Embryonic facial prominence (tissue), 1 donor: ENCODE results near the gene PHAF1.
"Not testable (repeated sequence)": the region's sequence is repeated elsewhere in the genome, so short reads cannot be mapped to it uniquely, and the experiment has no call there.

Experiments used
- DNase-seq: peaks from one replicate; pipeline ENCODE4 v3.0.0-alpha.2; 2016; ENCODE audit errors: extremely low spot score

The PHAF1 gene

DNA sequence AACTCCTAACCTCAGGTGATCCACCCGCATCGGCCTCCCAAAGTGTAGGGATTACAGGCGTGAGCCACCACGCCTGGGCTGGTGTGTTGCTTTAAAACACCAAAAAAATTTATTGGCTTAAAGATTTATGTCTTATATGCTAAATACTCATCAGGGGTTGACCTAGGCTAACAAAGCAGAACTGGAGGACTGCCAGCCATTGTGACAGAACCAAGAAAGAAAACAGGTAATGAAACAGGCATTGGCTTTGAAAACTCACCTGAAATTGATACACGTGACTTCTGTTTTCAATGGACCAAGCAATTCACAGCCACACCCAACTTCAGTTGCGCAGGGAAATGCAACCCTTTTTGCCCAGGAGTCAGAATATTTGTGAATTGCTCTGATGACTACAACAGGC lies 4.9 kb upstream of the PHAF1 start:
- no peak for DNase-seq

DNA sequence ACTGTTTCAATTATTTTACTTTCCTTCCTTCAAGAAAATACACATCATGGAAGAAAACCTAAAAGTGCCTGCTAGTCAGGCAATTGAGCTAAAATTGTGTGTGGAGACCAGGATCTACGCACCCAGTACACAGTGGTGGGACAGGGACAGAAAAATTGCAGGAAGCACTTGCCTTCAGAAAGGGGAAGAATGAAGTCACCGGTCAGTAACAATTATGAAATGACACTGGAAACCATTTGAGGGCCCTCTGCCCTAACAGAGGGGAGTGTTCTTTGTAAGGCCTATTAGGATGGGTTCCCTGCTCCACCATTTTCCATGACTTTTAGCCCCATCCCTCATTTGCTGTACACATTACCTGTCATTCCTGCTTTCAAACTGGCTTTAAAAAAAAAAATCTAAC lies 4.5 kb upstream of the PHAF1 start:
- no peak for DNase-seq

DNA sequence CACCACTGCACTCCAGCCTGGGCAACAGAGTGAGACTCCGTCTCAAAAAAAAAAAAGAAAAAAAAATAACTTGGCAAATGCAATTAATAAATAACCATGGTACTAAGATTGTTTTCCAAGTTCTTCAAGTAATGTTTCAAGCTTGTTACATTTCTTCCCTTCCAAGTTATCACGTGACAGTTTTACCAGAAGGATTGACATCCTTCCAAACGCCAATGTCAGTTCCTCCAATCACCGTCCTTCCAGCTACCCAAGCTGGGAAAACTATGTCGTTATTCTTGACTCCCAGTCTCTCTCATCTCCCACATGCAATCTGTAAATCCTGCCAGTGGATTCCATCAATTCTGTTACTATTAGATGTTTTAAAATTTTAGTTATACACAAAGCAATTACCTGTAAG lies 3.9 kb upstream of the PHAF1 start:
- no peak for DNase-seq

DNA sequence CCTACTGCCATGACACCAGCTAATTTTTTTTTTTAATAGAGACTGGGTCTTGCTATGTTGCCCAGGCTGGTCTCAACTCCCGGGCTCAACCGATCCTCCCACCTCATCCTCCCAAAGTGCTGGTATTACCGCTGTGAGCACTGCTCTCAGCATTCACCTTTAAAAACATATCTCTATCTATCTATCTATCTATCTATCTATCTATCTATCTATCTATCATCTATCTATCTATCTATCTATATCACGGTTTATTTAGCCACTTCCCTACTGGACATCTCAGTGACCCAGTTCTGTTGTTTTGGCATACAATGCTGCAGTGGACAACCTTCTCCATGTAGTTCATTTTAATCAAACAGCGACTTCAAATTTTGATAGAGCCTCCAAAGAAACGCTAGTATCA lies 1.3 kb upstream of the PHAF1 start:
- DNase-seq = no peak

DNA sequence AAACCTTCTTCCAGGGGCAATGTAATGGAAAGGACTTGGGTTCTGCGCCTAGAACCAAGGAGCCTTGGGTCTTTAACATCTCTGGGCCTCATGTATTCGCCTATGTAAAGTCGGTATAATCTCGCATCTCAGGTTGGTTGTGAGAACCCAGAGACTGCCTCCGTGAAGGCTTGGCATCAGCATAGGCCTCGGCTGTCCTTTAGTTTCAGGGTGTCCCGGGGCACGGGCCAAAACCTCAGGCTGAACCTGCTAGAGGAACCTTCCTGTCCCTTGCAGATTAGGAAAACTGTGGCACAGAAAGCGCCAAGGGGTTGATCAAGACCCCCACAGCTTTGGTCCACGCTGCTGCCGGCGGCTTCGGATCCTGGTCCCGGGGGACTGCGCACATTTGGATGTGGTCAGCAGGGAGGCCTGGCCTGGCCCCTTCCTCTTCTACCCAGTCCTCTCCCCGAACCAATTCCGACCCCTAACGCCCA lies 772 bp upstream of the PHAF1 start:
- DNase-seq = no peak

DNA sequence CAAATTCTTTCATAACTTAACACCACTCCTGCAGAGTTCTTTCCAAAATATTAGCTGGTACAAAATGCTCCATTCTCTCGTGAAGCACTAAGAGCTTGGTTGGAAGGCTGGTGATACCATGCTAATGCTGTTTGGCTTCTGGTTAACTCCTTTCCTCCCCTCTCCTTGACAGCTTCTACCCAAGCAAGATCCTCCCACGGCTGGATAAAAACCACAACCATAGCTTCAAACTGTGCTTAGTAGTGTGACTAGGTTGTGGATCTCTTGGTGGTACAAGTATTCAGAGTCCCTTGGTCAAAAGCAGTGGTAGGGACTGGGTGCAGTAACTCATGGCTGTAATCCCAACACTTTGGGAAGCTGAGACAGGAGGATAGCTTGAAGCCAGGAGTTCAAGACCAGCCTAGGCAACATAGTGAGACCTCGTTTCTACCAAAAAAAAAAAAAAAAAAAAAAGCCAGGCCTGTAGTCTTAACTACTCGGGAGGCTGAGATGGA lies 2.3 kb downstream of the PHAF1 start:
- DNase-seq = no peak

DNA sequence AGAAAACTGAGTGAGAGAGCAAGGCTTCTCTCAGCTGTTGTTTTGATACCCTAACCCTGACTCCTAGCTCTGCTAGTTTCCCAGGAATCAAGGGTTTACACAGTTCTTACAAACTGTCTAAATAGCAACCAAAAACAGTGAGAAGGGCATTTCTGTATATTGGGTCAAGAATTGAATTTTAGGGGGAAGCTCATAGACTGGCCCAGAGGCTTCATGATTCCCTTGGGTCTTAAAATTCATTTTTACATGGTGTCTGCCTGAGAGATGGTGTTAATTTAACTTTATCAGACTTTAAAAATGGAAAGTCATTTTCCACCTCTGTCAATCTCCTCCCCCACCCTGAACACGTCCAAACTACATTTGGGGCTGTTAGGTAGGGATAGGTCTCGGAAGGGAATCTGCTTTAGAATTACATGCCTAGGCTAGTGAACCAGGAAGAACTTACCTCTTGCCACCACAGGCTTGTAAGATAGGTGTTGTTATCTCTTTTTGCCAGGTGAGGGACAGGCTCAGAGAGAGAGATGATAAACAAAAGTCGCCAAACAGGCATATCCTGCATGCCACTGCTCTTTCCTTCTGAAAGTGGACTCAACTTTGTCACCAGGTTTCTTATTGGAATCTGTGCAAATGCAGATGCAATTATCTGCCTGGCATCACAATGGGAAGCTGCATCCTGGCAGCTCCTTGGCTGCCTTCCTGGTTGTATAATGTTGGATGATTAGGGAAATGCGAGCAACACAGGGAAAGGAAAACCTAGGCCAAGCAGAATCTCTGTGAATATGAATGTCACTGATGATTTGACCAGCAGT lies 3.1 kb downstream of the PHAF1 start:
- no peak for DNase-seq

DNA sequence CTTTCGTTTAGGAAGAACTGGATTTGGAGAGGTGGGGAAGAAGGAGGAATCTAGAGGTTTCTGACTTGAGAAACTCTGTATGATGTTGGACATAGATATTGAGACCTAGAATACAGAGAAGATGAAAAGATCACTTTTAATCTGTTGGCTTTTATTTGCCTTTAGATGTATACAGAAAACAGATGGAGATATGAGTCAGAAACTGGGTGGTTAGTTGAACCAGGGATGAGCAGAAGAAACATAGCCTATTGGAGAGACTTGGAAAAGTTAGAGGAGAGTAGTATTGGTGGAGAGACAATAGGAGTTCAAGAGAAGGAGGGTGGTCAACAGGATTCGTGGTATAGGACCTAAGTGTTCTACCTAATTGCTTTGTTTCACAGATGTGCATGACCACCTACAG lies 5.1 kb downstream of the PHAF1 start:
- no peak for DNase-seq

DNA sequence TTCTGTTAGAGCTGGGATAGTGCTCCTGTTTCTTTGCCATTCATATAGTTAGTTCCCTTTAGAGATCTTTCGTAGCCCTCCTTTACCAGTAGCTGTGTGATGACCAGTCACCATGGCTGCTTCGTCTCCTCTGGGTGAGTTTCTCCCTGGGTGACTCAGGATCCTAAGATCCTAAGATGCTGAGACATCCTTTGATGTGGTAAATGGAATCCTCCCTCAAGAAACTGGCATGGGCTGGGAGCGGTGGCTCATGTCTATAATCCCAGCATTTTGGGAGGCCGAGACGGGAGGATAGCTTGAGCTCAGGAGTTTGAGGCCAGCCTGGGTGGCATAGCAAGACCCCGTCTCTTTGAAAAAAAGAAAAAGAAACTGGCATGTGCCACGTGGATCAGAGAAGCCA lies 5.9 kb downstream of the PHAF1 start:
- DNase-seq = no peak

DNA sequence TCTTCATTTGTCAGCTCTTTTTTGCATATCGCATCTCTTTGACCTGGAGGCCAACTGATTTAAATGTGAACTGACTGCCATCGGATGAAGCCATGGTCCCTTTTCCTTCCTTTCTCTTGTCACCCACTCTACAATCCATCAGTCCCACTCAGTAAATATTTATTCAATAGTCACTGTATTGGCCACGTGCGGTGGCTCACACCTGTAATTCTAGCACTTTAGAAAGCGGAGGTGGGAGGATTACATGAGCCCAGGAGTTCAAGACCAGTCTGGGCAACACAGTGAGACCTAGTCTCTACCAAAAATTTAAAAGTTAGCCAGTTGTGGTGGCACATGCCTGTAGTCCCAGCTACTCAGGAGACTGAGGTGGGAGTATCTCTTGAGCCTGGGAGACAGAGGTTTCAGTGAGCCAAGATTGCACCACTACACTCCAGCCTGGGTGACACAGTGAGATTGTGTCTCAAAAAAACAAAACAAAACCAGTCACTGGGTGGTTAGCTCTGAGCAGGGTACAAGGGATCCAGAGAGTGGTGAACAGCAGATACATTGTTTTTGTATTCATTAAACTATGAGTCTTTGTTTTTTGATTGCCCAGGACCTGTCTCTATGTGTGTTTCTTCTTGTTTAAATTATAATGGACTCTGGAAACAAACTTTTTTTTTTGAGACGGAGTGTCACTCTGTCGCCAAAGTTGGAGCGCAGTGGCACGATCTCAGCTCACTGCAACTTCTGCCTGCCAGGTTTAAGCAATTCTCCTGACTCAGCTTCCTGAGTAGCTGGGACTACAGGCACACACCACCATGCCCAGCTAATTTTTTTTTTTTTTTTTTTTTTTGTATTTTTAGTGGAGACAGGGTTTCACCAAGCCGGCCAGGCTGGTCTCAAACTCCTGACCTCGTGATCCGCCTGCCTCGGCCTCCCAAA lies 6.9 kb downstream of the PHAF1 start:
- no peak for DNase-seq

DNA sequence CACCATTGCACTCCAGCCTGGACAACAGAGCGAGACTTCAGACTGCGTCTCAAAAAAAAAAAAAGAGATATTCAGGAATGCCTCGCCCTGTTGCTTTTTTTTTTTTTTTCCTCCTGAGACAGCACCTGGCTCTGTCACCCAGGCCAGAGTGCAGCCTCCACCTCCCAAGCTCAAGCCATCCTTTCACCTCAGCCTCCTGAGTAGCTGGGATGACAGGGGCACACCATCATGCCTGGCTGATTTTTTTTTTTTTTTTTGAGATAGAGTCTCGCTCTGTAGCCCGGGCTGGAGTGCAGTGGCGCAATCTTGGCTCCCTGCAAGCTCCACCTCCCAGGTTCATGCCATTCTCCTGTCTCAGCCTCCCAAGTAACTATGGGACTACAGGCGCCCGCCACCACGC lies 8.0 kb downstream of the PHAF1 start:
- no peak for DNase-seq

DNA sequence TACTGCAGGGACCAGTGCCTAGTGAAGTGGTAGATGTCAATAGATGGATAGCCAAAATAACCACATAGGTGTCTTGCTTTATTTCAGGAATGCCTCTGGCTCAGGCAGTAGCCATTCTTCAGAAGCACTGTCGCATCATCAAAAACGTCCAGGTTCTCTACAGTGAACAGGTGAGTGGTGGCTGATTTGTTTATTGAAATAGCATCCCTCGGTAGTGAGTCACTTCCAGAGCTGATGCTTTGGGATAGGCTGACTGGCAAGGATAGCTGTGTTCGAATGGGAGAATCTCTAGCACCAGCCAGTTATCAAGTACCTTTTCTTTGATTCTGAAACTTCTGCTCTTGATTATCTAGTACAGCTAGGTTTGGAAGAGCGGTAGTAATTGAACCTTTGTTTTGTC lies 10.3 kb downstream of the PHAF1 start:
- no peak for DNase-seq

DNA sequence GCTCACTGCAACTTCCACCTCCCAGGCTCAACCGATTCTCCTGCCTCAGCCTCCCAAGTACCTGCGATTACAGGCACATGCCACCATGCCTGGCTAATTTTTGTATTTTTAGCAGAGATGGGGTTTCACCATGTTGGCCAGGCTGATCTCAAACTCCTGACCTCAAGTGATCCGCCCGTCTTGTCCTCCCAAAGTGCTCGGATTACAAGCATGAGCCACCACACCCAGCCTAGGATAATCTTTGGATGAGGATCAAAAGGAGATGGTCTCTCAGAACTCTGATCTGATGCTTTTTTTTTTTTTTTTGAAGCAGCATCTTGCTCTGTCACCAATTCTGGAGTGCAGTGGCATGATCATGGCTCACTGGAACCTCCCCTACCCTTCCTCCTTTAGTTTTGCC lies 13.1 kb downstream of the PHAF1 start:
- DNase-seq = not testable (repeated sequence)

DNA sequence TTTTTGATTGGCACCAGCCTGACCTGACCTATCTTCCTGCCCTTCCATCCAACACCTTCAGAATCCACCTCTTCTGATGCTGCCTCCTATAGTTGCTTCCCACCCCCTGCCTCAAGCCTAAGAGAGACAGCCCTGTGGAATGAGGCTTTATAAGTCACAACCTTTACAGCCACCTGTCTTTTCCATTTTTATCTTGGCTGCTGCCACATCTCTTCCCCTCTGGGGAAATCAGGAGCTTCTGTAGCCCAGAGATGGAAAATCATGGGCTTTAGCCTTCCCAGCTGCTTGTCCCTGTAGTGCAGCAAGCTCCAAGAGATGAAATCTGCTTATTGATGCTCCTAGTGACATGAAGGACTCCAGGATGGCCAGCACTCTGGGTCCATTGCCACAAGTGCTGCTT lies 18.7 kb downstream of the PHAF1 start:
- no peak for DNase-seq

DNA sequence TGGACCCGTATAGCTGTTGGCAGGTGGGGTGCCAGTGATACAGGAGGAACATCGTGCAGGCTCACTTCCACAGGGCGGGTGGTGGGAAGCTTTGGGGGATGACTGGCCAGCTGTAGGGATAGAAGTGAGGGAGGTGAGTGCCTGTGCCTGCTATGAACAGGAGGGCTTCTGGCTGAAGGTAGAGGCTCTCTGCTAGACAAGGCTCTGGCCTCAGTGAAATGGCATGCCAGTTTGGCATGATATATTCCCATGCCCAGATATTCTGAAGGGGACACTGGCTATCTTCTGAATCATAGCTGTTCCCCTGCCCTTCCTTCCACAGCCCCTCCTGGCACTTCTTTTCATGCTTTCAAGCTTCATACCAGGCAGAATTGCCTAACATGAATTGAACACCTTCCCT lies 19.1 kb downstream of the PHAF1 start:
- DNase-seq = no peak

DNA sequence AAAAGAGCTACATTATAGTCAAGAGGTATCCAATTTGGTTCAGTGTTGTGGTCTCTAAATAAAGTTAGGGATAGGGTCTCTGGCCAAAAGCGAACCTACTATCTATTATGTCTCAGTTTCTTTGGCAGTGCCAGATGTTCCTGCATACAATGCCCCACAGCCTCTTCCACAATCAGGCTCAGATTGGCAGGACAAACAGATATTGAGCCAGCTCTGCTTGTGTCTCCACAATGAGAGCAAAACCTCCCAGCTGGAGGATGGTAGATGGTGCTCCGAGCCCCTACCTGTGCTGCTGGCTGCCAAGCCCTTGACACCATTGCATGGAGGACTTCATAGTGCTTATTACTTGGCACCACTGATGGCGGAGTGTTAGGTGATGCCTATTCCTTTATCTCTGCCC lies 19.7 kb downstream of the PHAF1 start:
- no peak for DNase-seq

DNA sequence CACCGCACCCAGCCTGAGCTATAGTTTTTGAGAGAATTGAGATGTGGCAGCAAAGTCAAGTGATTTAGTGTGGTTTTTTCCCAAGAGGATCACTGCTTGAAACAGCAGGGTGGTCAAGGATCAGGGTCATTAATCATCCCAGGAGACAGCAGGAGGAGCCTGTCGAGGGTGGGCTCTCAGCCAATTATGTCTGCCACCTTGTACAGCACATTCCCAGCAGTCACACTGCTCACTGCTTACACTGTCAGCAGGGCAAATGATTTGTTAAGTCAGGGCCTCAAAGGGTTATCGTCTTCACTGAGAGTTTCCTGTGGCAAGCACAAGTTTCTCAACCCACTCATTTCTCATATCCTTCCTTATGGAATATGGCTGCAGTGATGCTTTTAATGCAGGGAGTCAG lies 27.9 kb downstream of the PHAF1 start:
- DNase-seq = no peak

DNA sequence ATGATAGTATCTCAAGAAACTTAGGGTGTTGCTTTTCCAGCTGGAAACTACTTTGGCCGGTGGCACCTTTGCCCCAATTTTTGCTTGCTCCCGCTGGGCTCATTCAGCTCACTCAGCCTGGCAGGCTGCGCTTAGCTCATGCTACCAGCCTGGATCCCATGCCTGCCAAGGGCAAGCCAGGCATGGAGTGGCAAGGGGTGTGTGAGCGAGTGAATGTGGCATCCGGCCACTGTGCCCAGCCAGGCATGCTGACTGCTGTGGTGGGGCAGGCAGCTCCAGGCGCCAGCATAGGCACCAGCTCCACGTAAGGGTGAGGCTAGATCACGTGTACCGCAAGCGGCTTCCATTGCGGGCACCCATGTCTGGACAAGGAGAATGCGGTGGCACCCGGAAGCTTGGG lies 31.6 kb downstream of the PHAF1 start:
- DNase-seq = no peak

DNA sequence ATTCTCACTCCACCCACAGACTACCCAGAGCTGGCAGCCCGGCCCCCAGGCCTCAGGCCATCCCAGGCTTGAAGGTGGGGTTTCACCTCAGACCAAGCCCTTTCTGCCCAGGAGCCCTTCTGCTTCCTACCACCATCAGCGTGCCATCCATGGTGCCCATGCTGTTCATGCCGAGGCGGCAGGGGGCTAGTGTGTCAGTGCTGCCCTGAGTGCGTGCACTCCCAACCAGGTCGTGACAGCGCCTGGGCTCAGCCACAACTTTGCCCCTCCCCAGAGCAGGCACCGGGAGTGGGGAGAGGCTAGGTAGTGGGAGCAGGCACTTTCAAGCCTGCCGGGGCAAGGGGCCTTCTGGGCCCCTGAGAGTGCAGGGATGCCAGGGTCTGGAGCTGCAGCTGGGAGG lies 32.6 kb downstream of the PHAF1 start:
- DNase-seq = no peak

DNA sequence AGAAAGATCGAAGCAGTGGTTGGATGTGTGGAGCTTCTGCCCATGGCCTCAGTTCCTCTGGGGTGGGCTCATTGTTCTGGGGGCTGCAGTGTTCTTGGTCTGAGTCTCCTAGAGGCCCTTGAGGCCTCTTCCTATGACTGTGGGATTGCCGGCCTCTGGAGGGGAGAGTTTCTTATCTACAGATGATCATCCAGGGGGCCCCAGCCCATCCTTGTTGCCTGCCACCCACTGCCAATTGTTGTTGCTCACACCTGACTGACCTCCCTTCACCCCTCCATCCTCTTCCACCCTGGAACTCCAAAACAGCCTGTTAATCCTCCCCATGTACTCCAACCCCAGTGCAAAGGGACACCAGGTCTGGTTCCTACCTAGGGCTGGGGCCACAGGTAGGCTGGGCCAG lies 35.2 kb downstream of the PHAF1 start:
- DNase-seq = no peak

DNA sequence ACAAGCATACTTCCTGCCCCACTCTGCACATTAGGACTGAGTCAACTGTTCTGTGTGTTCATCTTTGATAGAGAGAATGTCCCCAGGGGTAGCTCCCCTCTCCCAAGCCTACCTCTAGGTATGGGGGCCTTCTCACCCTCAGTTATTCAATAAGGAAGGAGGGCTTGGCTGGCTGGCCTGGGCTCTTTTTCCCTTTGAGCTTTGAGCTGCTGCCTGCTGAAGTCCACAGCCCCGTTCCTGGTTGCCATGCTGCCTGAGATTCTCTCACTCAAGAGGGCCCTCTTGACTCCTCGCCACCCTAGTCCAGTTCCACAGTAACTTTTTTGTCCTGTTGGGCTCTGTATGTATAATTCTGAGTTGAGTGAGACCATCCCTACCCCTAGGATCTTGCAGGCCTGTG lies 36.0 kb downstream of the PHAF1 start:
- no peak for DNase-seq

DNA sequence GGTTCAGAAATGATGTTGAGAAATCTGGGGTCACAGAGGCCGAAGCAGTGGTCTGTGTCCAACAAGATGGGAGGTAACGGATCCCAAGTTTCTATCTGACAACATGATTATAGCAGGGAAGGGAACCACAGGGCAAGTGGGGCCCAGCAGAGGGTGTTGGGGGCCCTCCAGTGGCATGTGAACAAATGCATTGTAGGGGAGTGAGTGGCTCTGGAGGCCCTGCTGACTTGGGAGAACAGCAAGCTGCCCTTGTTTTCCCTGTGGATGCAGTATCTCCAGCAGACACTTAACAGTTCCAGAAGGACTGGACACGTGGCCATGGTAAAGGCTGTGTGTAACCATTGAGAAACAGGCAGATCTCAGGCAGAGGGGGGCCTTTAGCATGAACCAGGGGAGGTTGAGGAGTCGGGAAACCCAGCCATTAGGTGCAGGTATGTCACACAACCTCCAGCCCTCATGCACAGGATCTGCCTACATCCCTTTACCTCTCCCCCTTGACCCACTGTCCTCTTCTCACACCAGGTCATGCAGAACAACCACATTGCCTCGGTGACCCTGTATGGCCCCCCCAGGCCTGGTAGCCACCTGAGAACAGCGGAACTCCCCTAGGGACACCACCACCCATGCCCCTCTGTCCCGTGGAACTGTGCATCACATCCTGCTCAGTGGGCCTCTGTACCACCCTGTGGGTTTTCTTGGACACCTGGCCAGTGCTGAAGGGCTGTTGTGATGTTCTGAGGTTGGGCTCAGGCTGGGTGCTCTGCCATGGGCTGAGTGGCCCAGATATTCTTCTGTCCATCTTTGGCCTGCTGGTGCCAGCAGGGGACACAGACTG lies 37.0 kb downstream of the PHAF1 start:
- no peak for DNase-seq
